BLaER1 (cell line): Measurements from ENCODE around the gene STYK1.
A peak's percentile ranks its signal among the peaks of the same experiment; 100 is the strongest.

Experiments
- H3K27ac ChIP-seq: shearing (Covaris generic); formaldehyde crosslinking; 2 replicates; pipeline ENCODE4 v1.8.1; 2022
- H3K27me3 ChIP-seq: shearing (Covaris generic); formaldehyde crosslinking; 2 replicates; pipeline ENCODE4 v1.8.1; 2022
- H3K36me3 ChIP-seq: shearing (Covaris generic); formaldehyde crosslinking; 2 replicates; pipeline ENCODE4 v1.8.1; 2022
- H3K4me1 ChIP-seq: shearing (Covaris generic); formaldehyde crosslinking; 2 replicates; pipeline ENCODE4 v1.8.1; 2022
- H3K4me2 ChIP-seq: shearing (Covaris generic); formaldehyde crosslinking; 2 replicates; pipeline ENCODE4 v1.8.1; 2022
- H3K4me3 ChIP-seq: shearing (Covaris generic); formaldehyde crosslinking; 2 replicates; pipeline ENCODE4 v1.8.1; 2022
- H3K9ac ChIP-seq: shearing (Covaris generic); formaldehyde crosslinking; 2 replicates; pipeline ENCODE4 v1.8.1; 2022
- H3K9me3 ChIP-seq: shearing (Covaris generic); formaldehyde crosslinking; 2 replicates; pipeline ENCODE4 v1.8.1; 2022
- H4K20me1 ChIP-seq: shearing (Covaris generic); formaldehyde crosslinking; 2 replicates; pipeline ENCODE4 v1.8.1; 2022
- Cebpa-rat ChIP-seq: shearing (Covaris generic); IDR thresholded peaks from 2 replicates; pipeline ENCODE4 v1.8.1; 2022

STYK1 gene

GRCh38 chr12:10632226-10632625 lies 41.6 kb downstream of the STYK1 start:
- H3K4me3 ChIP-seq = no peak overlapping the region
- H3K27ac ChIP-seq = no peak overlapping the region
- no peaks in the 10 kb centered on the region for H4K20me1 ChIP-seq
- no peaks in the 10 kb centered on the region for H3K4me1 ChIP-seq
- H3K27me3 ChIP-seq = no peaks in the 10 kb centered on the region
- no peaks in the 10 kb centered on the region for H3K9me3 ChIP-seq
- no peak for TF ChIP-seq Cebpa-rat
- no peak overlapping the region for H3K9ac ChIP-seq
- no peak overlapping the region for H3K4me2 ChIP-seq
- no peaks in the 10 kb centered on the region for H3K36me3 ChIP-seq

DNA sequence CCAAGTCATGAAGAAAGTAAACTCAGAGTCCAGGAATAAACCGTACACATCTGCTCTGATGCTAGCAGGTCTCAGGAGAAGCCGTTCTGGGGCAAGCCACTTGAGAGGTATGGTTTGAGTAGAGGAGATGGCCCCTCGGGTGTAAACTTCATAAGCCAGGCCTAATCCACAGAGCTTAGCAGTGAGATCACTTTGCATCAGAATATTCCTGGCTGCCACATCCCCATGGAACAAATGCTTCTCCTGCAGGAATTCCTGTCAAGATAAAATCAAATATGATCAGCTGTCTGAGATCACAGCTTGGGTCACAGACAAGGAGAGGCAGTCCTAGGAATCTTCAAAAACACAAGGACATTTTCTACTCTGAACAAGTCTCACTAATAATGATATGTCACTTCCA lies 49.2 kb downstream of the STYK1 start:
- Histone ChIP-seq H3K4me3 (no peak overlapping the region), H3K36me3 (no peaks in the 10 kb centered on the region), H3K27me3 (no peaks in the 10 kb centered on the region), H3K9me3 (no peaks in the 10 kb centered on the region), H3K9ac (no peak overlapping the region), H3K4me1 (no peaks in the 10 kb centered on the region), H3K4me2 (no peak overlapping the region), H3K27ac (no peak overlapping the region), H4K20me1 (no peaks in the 10 kb centered on the region)
- TF ChIP-seq Cebpa-rat = no peak

DNA sequence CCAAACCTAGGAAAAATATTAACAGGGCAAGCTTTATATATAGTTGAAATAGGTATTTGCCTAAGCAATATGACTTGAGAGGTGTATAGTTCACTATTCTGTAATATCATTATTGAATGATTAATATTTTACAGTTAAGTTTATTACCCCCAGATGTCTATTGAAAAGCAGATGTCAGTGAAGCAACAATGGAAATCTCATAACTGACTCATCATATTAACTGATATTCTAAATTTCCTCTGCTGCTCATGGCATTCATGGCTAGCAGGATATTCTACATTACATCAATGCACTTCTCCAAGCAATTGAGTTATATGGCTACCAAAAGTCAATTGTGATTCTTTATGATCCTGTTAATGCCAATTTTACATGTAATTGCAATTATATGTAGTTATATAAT lies 50.7 kb downstream of the STYK1 start:
- no peaks in the 10 kb centered on the region for H3K4me1 ChIP-seq
- no peak for TF ChIP-seq Cebpa-rat
- no peak overlapping the region for H3K9ac ChIP-seq
- H3K9me3 ChIP-seq = no peaks in the 10 kb centered on the region
- no peaks in the 10 kb centered on the region for H4K20me1 ChIP-seq
- H3K27me3 ChIP-seq = no peaks in the 10 kb centered on the region
- H3K36me3 ChIP-seq = no peaks in the 10 kb centered on the region
- H3K4me2 ChIP-seq = no peak overlapping the region
- no peak overlapping the region for H3K27ac ChIP-seq
- no peak overlapping the region for H3K4me3 ChIP-seq

DNA sequence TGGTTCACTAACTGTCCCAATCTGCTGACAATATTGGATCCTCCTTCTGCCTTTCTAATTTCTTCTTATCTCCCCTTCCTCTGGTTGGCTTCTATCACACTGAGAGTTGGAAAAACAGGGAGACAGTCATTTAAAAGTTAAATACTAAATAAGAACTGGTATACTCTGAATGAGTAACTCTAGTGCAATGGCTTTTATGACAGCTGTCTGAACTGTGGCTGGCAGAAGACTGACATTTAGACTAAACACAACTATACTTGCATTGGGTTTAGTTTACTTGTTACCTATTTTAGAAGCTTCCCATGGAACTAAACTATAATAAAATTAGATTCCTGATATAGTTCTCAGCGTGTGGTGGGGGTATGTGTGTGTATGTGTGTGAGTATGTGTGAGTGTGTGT lies 52.6 kb downstream of the STYK1 start:
- Histone ChIP-seq H4K20me1 (no peaks in the 10 kb centered on the region), H3K36me3 (no peaks in the 10 kb centered on the region), H3K27me3 (no peaks in the 10 kb centered on the region), H3K9me3 (no peaks in the 10 kb centered on the region), H3K4me2 (no peak overlapping the region), H3K4me3 (no peak overlapping the region), H3K4me1 (no peaks in the 10 kb centered on the region), H3K9ac (no peak overlapping the region), H3K27ac (no peak overlapping the region)
- TF ChIP-seq Cebpa-rat = no peak

DNA sequence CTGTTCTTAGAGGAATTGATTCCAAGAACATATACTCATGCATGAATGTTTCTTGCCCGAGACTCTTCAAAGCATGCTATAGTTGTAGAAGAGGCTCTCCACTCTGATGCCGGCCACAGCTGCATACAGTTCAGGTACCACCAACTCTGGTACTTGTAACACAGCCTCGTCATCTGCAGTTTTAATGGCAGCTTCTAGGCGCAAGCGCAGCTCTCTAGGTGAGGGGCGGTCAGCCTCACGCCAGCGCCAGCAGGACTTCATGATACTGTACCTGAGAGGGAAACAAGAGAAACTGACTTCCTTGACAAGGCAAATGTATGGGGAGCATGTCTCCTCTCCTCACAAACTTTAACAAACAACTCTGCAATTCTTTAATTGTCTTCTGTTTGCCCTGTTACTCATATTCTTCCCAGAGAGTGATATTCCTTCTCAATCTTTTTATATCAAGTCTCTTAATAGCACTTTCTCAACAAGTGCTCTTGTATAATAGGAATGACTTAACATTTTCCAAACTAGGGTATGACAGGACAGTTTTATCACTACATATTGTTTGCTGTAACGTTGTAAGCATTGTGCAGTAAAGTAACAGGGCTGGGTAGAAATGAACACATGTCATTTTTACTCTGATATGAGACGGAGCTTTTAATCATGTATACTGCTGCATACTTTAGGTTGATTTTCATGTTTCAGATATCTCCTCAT lies 53.6 kb downstream of the STYK1 start:
- Histone ChIP-seq H3K36me3 (no peaks in the 10 kb centered on the region), H3K4me3 (no peak overlapping the region), H3K9me3 (no peaks in the 10 kb centered on the region), H3K9ac (no peak overlapping the region), H3K4me2 (no peak overlapping the region), H3K27ac (no peak overlapping the region), H3K4me1 (no peaks in the 10 kb centered on the region), H4K20me1 (no peaks in the 10 kb centered on the region), H3K27me3 (no peaks in the 10 kb centered on the region)
- no peak for TF ChIP-seq Cebpa-rat

DNA sequence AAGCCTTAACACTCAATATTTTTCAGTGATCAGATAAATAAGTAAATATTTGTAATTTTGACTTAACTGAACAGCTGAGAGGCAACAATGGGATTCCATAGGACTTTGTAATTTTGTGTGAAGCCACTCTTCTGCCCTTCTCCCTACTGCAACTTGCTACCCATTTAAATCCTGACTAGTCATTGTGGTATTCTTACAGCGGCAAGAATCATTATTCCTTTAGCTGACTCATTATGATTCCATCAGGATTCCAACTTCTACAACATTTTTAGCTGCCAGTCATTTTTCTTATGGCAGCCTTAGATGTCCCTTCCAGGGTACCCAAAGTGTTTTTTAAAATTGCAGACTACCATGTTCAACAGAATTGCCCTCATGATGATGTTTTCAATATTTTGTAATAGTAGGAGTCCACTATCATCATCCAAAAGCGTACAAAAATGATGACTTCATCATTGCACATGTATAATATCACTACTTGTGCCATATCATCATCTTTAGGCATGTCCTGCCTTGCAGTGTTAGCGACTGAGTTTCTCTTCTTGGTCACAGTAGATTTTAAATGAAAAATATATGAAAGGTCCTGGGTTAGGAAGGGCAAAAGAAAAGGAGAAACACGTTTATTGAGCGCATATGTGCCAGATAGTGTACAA lies 55.4 kb downstream of the STYK1 start:
- H4K20me1 ChIP-seq = no peaks in the 10 kb centered on the region
- no peaks in the 10 kb centered on the region for H3K27me3 ChIP-seq
- no peak overlapping the region for H3K9ac ChIP-seq
- no peak for TF ChIP-seq Cebpa-rat
- no peak overlapping the region for H3K4me2 ChIP-seq
- no peaks in the 10 kb centered on the region for H3K9me3 ChIP-seq
- no peak overlapping the region for H3K27ac ChIP-seq
- H3K36me3 ChIP-seq = no peaks in the 10 kb centered on the region
- H3K4me3 ChIP-seq = no peak overlapping the region
- H3K4me1 ChIP-seq = 0 out of 2 replicates have a peak, but pooled peaks cover 5% of the 10 kb centered on the region

DNA sequence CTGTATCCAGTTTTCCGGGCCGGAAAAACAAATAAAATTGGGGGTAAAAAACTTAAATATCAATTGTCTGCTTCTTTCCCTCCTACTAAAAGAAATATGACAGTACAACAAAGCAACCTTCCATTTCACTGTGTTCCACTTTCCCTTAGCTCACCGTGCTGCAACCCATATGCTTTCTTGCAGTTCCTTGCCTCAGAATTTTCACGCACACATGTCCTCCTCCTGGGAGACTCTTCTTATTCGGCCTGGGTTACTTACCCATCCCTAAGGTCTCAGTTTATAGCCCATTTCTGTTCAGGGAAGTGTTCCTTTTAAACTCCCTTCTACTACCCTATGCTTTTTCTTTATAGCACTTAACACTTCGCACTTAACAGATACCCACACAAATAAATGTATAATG lies 56.0 kb downstream of the STYK1 start:
- no peaks in the 10 kb centered on the region for H3K36me3 ChIP-seq
- H4K20me1 ChIP-seq = no peaks in the 10 kb centered on the region
- no peaks in the 10 kb centered on the region for H3K9me3 ChIP-seq
- H3K4me3 ChIP-seq = no peak overlapping the region
- H3K9ac ChIP-seq = no peak overlapping the region
- H3K4me2 ChIP-seq = no peak overlapping the region
- H3K27me3 ChIP-seq = no peaks in the 10 kb centered on the region
- TF ChIP-seq Cebpa-rat = no peak
- no peak overlapping the region for H3K27ac ChIP-seq
- 0 out of 2 replicates have a peak, but pooled peaks cover 5% of the 10 kb centered on the region for H3K4me1 ChIP-seq

DNA sequence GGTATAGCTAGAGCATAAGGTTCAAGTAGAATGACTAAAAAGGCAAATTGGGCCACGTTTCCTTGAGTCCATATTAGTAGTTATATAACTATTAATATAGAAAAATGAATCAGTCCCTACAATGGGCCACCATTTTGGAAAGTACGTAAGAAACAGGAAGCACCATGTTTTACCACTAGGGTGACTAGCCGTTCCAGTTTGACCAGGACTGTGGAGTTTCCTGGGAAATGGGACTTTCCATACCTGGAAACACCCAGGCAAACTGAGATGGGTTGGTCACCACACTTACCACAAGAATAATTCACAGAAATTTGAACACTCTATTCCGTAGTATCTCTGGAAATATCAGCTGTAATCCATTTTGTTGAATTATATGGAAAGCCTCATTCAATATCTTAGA lies 58.3 kb downstream of the STYK1 start:
- Histone ChIP-seq H3K4me3 (no peak overlapping the region), H3K27me3 (no peaks in the 10 kb centered on the region), H3K4me1 (peaks cover 23% of the 10 kb centered on the region), H3K4me2 (no peak overlapping the region), H4K20me1 (no peaks in the 10 kb centered on the region; the same call in 1 of the 2 replicates), H3K9ac (no peak overlapping the region), H3K36me3 (no peaks in the 10 kb centered on the region), H3K27ac (no peak overlapping the region), H3K9me3 (no peaks in the 10 kb centered on the region)
- TF ChIP-seq Cebpa-rat = no peak

DNA sequence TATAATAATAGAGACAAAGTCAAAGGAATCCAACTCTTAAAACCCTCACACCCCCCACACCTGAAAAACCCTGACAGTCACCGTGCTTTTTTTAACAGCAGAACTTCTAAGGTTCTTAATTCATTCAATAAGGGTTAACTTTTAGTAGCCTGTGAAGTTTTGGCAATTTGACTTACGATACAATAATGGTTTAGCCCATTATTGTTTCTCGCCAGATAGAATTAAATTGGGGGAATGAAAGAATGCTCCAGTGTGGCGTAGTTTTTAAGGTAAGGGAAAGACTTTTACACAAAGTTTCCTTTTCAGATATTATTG lies 59.8 kb downstream of the STYK1 start:
- Histone ChIP-seq H3K27me3 (no peaks in the 10 kb centered on the region), H4K20me1 (no peaks in the 10 kb centered on the region; the same call in 1 of the 2 replicates), H3K4me3 (peak overlapping the region; percentile 92), H3K9me3 (no peaks in the 10 kb centered on the region), H3K27ac (peak overlapping the region; percentile 95), H3K36me3 (peaks cover 14% of the 10 kb centered on the region), H3K4me1 (peaks cover 23% of the 10 kb centered on the region), H3K9ac (peak overlapping the region; percentile 97), H3K4me2 (peak overlapping the region; percentile 78)
- no peak for TF ChIP-seq Cebpa-rat

DNA sequence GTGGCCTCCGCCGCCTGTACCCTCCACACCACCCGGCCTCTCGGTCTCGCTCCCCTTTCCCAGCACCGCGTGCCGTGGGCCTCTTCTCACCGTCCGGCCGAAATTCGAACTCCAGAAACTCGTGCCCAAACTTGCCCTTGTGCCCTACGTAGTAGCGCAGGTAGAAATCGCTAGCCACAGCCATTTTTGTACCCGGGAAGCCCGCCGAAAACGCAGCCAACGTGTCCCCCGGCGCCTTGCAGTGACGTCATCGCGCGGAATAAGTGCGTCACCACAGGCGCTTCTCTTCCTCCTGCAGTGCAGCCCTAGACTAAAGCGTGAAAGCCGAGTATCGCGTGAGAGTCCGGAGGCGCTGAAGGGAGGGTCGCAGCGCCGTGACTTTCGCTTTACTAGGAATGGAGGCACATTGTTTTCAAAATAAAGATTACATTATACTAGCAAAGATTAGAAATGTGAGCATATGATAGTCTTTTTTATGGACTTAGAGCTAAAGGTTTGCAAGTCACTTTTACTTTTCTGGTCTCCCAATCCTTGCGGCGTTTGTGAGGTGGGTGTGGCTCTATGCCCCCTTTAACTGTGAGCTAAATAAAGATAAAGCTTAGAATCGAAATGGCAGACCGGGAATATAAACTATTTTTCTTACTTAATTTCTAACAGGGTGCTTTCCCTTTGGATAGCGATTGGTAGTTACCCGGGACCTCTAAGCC lies 60.4 kb downstream of the STYK1 start, which contains the start of gene MAGOHB:
TSS of gene MAGOHB (minus strand) at position 261 of the 707 bp plus-strand sequence. CDS start at position 184, 77 bp downstream.
- H3K9ac ChIP-seq = peak within 1 kb of the TSS; percentile 97
- H3K4me2 ChIP-seq = peak within 1 kb of the TSS; percentile 98
- no peaks in the 10 kb centered on the region for H3K9me3 ChIP-seq
- H3K4me1 ChIP-seq = peaks cover 23% of the 10 kb centered on the region
- peaks cover 19% of the 10 kb centered on the region for H3K36me3 ChIP-seq
- peak within 1 kb of the TSS; percentile 95 for H3K27ac ChIP-seq
- H3K27me3 ChIP-seq = no peaks in the 10 kb centered on the region
- no peak for TF ChIP-seq Cebpa-rat
- no peaks in the 10 kb centered on the region; the same call in 1 of the 2 replicates for H4K20me1 ChIP-seq
- peak within 1 kb of the TSS; percentile 92 for H3K4me3 ChIP-seq
